Caco-2 (cell line): ENCODE results near the gene APOH. TPM values are rescaled to one million over a fixed set of nuclear protein-coding genes. Genes with fewer than 3 reads are reported as not detected.

Experiments used
- BruUV-seq: library from RNA; stranded (reverse); fragments of 400-500 nt; replicated peaks from 2 replicates; lab custom pipeline; 2021; lab: Mats Ljungman, UMichigan
- CTCF ChIA-PET: fragments of 300-600 bp; sonication (Branson Sonifier 250); formaldehyde crosslinking; loops from one replicate; lab custom pipeline; 2022; ENCODE audit warnings: antibody characterized with exemption; lab: Charles Lee
- POLR2A ChIA-PET: fragments of 300-600 bp; sonication (Branson Sonifier 250); formaldehyde crosslinking; loops from one replicate; lab custom pipeline; 2022; ENCODE audit warnings: antibody characterized with exemption; lab: Charles Lee
- DNase-seq, 2 experiments: peaks; one replicate each; pipeline versions ENCODE4 v3.0.0 to v3.0.0-alpha.2; 2020 to 2022
- H3K27me3 ChIP-seq: replicated peaks from 2 replicates; pipeline ENCODE4 v1.6.0; 2011; ENCODE audit warnings: low read length; ENCODE audit not compliant: control insufficient read depth, insufficient read depth
- H3K36me3 ChIP-seq: 2 replicates; pipeline ENCODE4 v1.5.1; 2011; ENCODE audit warnings: low read length; ENCODE audit not compliant: control insufficient read depth, insufficient read depth
- H3K4me1 ChIP-seq: fragments of 250-450 bp; sonication (Bioruptor Pico); 2 replicates; pipeline ENCODE4 v1.5.1; 2020; ENCODE audit warnings: mild to moderate bottlenecking
- H3K4me3 ChIP-seq: 2 replicates; pipeline ENCODE4 v1.5.1; 2011; ENCODE audit warnings: low read depth, mild to moderate bottlenecking, control low read depth, low read length
- H3K9me3 ChIP-seq: fragments of 250-450 bp; sonication (Bioruptor Pico); 2 replicates; pipeline ENCODE4 v1.5.1; 2020; ENCODE audit warnings: mild to moderate bottlenecking, moderate library complexity
- H3K27ac Mint-ChIP-seq: one replicate; pipeline ENCODE4 v1.8.0; 2022; ENCODE audit warnings: mixed read lengths; ENCODE audit not compliant: unreplicated experiment
- H3K27me3 Mint-ChIP-seq: one replicate; pipeline ENCODE4 v1.8.0; 2022; ENCODE audit warnings: mixed read lengths; ENCODE audit not compliant: insufficient read depth, unreplicated experiment
- H3K36me3 Mint-ChIP-seq: one replicate; pipeline ENCODE4 v1.8.0; 2022; ENCODE audit warnings: mild to moderate bottlenecking, mixed read lengths; ENCODE audit not compliant: insufficient read depth, unreplicated experiment
- H3K4me1 Mint-ChIP-seq: one replicate; pipeline ENCODE4 v1.8.0; 2022; ENCODE audit warnings: low read depth, mixed read lengths; ENCODE audit not compliant: unreplicated experiment
- H3K4me3 Mint-ChIP-seq: one replicate; pipeline ENCODE4 v1.8.0; 2022; ENCODE audit warnings: mild to moderate bottlenecking, moderate library complexity, mixed read lengths; ENCODE audit not compliant: unreplicated experiment
- H3K9me3 Mint-ChIP-seq: one replicate; pipeline ENCODE4 v1.8.0; 2022; ENCODE audit warnings: mixed read lengths; ENCODE audit not compliant: unreplicated experiment
- CTCF ChIP-seq, 2 experiments: fragments of 200-600 bp in 1 of 2; IDR thresholded peaks; 1 replicate in 1 of 2; 2 replicates in 1 of 2; pipeline versions ENCODE4 v1.5.1 to v1.8.0; 2011 to 2022; ENCODE audit warnings: antibody characterized with exemption in 1 of 2, control low read depth in 1 of 2, inconsistent platforms in 1 of 2, low read depth in 1 of 2, low read length in 1 of 2, mild to moderate bottlenecking in 1 of 2, moderate library complexity in 1 of 2; ENCODE audit not compliant: insufficient read depth in 1 of 2, severe bottlenecking in 1 of 2, unreplicated experiment in 1 of 2
- intact Hi-C: fragments of 100-400 bp; cut with micrococcal nuclease; formaldehyde crosslinking; loops from one replicate; pipeline ENCODE4 v1.10.0; 2022; ENCODE audit not compliant: unreplicated experiment
- total RNA-seq: library from RNA; stranded (reverse); gene quantifications from 2 replicates; pipeline ENCODE4 v1.2.3, GENCODE V29; 2022

Gene APOH
- total RNA-seq, 1 experiment from 2014 or later, result 135 TPM

- Histone ChIP-seq H3K27me3 (no peaks in the 10 kb centered on the region), H3K9me3 (no peaks in the 10 kb centered on the region), H3K36me3 (no peaks in the 10 kb centered on the region), H3K4me3 (no peak overlapping the region), H3K4me1 (peaks cover 34% of the 10 kb centered on the region)
- Mint-ChIP-seq H3K9me3 (peaks cover 9% of the 10 kb centered on the region), H3K27me3 (no peaks in the 10 kb centered on the region), H3K4me3 (no peak overlapping the region), H3K27ac (no peak overlapping the region), H3K4me1 (peaks cover 35% of the 10 kb centered on the region), H3K36me3 (peaks cover 6% of the 10 kb centered on the region)
- ChIA-PET CTCF (no interaction called here), POLR2A (no interaction called here)
- intact Hi-C loops, result no loop called here
- no peak for TF ChIP-seq CTCF (IDR thresholded peaks at IDR 0.05; ENCODE audit: insufficient read depth in 1 of 2, low read depth in 1 of 2, low read length in 1 of 2, severe bottlenecking in 1 of 2, unreplicated experiment in 1 of 2)
- no peak for DNase-seq
- no TSS peak for BruUV-seq
Measured at GRCh38 chr17:66230922-66231591, 1.8 kb upstream of the APOH start.

- Mint-ChIP-seq H3K36me3 (peaks cover 6% of the 10 kb centered on the region), H3K27me3 (no peaks in the 10 kb centered on the region), H3K9me3 (peaks cover 9% of the 10 kb centered on the region), H3K4me3 (peak overlapping the region; percentile 50), H3K4me1 (peaks cover 35% of the 10 kb centered on the region), H3K27ac (peak overlapping the region; percentile 10)
- no peak for DNase-seq
- BruUV-seq, result no TSS peak
- Histone ChIP-seq H3K4me3 (no peak overlapping the region), H3K36me3 (peaks cover 1% of the 10 kb centered on the region; the same call in 1 of the 2 replicates), H3K27me3 (no peaks in the 10 kb centered on the region), H3K4me1 (peaks cover 34% of the 10 kb centered on the region), H3K9me3 (no peaks in the 10 kb centered on the region)
- ChIA-PET POLR2A (no interaction called here), CTCF (interaction anchor here (0.5 to 0.6 kb wide), 2 partner anchors 30 to 74 kb away, joined by 3 read pairs; no protein-coding TSS in a partner anchor)
- intact Hi-C loops, result no loop called here
- TF ChIP-seq CTCF (IDR thresholded peaks at IDR 0.05; ENCODE audit: insufficient read depth in 1 of 2, low read depth in 1 of 2, low read length in 1 of 2, severe bottlenecking in 1 of 2, unreplicated experiment in 1 of 2), result no peak
Measured at GRCh38 chr17:66229783-66230538, 746 bp upstream of the APOH start.

- H3K27me3 Mint-ChIP-seq, result no peaks in the 10 kb centered on the region
- POLR2A ChIA-PET, result no interaction called here
- no peak for TF ChIP-seq CTCF (IDR thresholded peaks at IDR 0.05; ENCODE audit: insufficient read depth in 1 of 2, low read depth in 1 of 2, low read length in 1 of 2, severe bottlenecking in 1 of 2, unreplicated experiment in 1 of 2)
- no peak overlapping the region for H3K4me3 ChIP-seq
- H3K9me3 Mint-ChIP-seq, result no peaks in the 10 kb centered on the region
- H3K27ac Mint-ChIP-seq, result peak overlapping the region; percentile 14
- H3K4me1 Mint-ChIP-seq, result peaks cover 26% of the 10 kb centered on the region
- TSS peak; percentile 46 for BruUV-seq
- intact Hi-C loops, result no loop called here
- H3K27me3 ChIP-seq, result no peaks in the 10 kb centered on the region
- H3K9me3 ChIP-seq, result no peaks in the 10 kb centered on the region
- DNase-seq, result no peak
- CTCF ChIA-PET, result interaction anchor here (0.6 kb wide), 1 partner anchor 39 kb away, joined by 3 read pairs; no protein-coding TSS in a partner anchor
- peaks cover 1% of the 10 kb centered on the region; the same call in 1 of the 2 replicates for H3K36me3 ChIP-seq
- H3K4me1 ChIP-seq, result peaks cover 34% of the 10 kb centered on the region
- H3K36me3 Mint-ChIP-seq, result peaks cover 6% of the 10 kb centered on the region
- H3K4me3 Mint-ChIP-seq, result peak overlapping the region; percentile 5
Measured at GRCh38 chr17:66227212-66228045, 1.8 kb downstream of the APOH start.
